GM12878 (cell line): Measurements from ENCODE around the gene RIT2. TPM values are rescaled to one million over a fixed set of nuclear protein-coding genes. Genes with fewer than 3 reads are reported as not detected.

Experiments used
- HDGF ChIP-seq: fragments of 450-650 bp; IDR thresholded peaks from 2 replicates; pipeline ENCODE4 v1.6.1; 2016; ENCODE audit warnings: antibody characterized with exemption
- NRF1 ChIP-seq: conservative IDR thresholded peaks from 2 replicates; pipeline ENCODE4 v1.6.1; 2011; ENCODE audit warnings: mild to moderate bottlenecking, low read depth, low read length, improper control_type of control experiment
- RELA ChIP-seq: fragments of 450-650 bp; IDR thresholded peaks from 2 replicates; pipeline ENCODE4 v1.8.0; 2014; ENCODE audit warnings: borderline replicate concordance; ENCODE audit not compliant: partially characterized antibody
- SREBF2 ChIP-seq: IDR thresholded peaks from 2 replicates; pipeline ENCODE4 v1.6.1; 2012; ENCODE audit warnings: mild to moderate bottlenecking, low read length
- TCF7 ChIP-seq: IDR thresholded peaks from 2 replicates; pipeline ENCODE4 v1.6.1; 2014; ENCODE audit warnings: antibody characterized with exemption, borderline replicate concordance
- polyA plus RNA-seq, 11 experiments: library from polyadenylated mRNA; depleted of rRNA in 4 of 11; unstranded in 6 of 11; stranded (reverse) in 5 of 11; fragments of >200 nt; fragmentation: Nextera tagmentation in 4 of 11; fragmentation: Illumina TruSeq in 1 of 11; extraction: Ambion mirVana in 4 of 11; extraction: Trizol in 1 of 11; gene quantifications; 1 replicate in 1 of 11; 2 replicates in 10 of 11; pipeline versions ENCODE4 v1.2.1 to v1.2.3, GENCODE V29; 2011 to 2016; ENCODE audit warnings: inconsistent platforms in 2 of 11, missing spikeins in 2 of 11, low read depth in 1 of 11
- total RNA-seq, 4 experiments: library from RNA; depleted of rRNA in 3 of 4; stranded (reverse); fragments of >200 nt in 3 of 4; fragmentation: Illumina TruSeq in 1 of 4; extraction: Trizol in 1 of 4; gene quantifications; 2 replicates each; pipeline versions ENCODE4 v1.2.1 to v1.2.3, GENCODE V29; 2013 to 2021
- TF ChIP-seq, protein P1 (sequence below): fragments of 450-650 bp; IDR thresholded peaks from 2 replicates; pipeline ENCODE4 v1.6.1; 2018; ENCODE audit warnings: mild to moderate bottlenecking, low read depth, moderate library complexity; ENCODE audit not compliant: partially characterized antibody
- TF ChIP-seq, protein P2 (sequence below): fragments of 150-350 bp; IDR thresholded peaks from 2 replicates; pipeline ENCODE4 v1.6.1; 2014; ENCODE audit warnings: mild to moderate bottlenecking, low read depth, low read length
- TF ChIP-seq, protein P3 (sequence below): fragments of 150-350 bp; IDR thresholded peaks from 2 replicates; pipeline ENCODE4 v1.6.1; 2016; ENCODE audit warnings: low read depth, low read length

RIT2 gene
- total and polyA plus RNA-seq, 10 of the 15 experiments (the other 5 are each of a cell fraction or from before 2014, with no cell fraction given), result not detected

DNA sequence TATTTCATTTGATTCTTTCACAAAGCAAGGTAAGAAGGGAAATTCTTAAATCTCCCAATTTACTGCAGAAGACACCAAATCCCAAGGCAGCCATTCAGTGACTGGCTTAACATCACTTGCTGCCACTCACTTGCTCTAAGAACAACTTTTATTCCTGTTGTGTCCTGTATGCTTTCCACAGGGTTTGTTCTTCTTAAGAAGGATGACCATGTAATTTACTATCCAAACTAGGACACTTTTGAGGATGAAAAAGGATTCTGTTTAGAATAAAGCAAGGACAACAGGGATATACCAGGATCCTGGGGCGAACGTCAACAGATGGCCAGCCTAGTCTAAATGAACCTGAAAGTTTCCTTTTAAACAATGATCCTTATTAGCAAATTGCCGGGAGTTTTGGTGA lies 34.8 kb downstream of the RIT2 start (continued):
- TF ChIP-seq, protein P1, sequence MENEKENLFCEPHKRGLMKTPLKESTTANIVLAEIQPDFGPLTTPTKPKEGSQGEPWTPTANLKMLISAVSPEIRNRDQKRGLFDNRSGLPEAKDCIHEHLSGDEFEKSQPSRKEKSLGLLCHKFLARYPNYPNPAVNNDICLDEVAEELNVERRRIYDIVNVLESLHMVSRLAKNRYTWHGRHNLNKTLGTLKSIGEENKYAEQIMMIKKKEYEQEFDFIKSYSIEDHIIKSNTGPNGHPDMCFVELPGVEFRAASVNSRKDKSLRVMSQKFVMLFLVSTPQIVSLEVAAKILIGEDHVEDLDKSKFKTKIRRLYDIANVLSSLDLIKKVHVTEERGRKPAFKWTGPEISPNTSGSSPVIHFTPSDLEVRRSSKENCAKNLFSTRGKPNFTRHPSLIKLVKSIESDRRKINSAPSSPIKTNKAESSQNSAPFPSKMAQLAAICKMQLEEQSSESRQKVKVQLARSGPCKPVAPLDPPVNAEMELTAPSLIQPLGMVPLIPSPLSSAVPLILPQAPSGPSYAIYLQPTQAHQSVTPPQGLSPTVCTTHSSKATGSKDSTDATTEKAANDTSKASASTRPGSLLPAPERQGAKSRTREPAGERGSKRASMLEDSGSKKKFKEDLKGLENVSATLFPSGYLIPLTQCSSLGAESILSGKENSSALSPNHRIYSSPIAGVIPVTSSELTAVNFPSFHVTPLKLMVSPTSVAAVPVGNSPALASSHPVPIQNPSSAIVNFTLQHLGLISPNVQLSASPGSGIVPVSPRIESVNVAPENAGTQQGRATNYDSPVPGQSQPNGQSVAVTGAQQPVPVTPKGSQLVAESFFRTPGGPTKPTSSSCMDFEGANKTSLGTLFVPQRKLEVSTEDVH, result no peak
- TF ChIP-seq NRF1 (no peak), TCF7 (no peak), RELA (no peak), SREBF2 (no peak), HDGF (no peak)
- TF ChIP-seq, protein P2, sequence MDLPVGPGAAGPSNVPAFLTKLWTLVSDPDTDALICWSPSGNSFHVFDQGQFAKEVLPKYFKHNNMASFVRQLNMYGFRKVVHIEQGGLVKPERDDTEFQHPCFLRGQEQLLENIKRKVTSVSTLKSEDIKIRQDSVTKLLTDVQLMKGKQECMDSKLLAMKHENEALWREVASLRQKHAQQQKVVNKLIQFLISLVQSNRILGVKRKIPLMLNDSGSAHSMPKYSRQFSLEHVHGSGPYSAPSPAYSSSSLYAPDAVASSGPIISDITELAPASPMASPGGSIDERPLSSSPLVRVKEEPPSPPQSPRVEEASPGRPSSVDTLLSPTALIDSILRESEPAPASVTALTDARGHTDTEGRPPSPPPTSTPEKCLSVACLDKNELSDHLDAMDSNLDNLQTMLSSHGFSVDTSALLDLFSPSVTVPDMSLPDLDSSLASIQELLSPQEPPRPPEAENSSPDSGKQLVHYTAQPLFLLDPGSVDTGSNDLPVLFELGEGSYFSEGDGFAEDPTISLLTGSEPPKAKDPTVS, result no peak
- TF ChIP-seq, protein P3, sequence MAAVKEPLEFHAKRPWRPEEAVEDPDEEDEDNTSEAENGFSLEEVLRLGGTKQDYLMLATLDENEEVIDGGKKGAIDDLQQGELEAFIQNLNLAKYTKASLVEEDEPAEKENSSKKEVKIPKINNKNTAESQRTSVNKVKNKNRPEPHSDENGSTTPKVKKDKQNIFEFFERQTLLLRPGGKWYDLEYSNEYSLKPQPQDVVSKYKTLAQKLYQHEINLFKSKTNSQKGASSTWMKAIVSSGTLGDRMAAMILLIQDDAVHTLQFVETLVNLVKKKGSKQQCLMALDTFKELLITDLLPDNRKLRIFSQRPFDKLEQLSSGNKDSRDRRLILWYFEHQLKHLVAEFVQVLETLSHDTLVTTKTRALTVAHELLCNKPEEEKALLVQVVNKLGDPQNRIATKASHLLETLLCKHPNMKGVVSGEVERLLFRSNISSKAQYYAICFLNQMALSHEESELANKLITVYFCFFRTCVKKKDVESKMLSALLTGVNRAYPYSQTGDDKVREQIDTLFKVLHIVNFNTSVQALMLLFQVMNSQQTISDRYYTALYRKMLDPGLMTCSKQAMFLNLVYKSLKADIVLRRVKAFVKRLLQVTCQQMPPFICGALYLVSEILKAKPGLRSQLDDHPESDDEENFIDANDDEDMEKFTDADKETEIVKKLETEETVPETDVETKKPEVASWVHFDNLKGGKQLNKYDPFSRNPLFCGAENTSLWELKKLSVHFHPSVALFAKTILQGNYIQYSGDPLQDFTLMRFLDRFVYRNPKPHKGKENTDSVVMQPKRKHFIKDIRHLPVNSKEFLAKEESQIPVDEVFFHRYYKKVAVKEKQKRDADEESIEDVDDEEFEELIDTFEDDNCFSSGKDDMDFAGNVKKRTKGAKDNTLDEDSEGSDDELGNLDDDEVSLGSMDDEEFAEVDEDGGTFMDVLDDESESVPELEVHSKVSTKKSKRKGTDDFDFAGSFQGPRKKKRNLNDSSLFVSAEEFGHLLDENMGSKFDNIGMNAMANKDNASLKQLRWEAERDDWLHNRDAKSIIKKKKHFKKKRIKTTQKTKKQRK, result no peak
